CD8-positive, alpha-beta memory T cell (primary cell): ENCODE measurements around the gene C14orf132. TPM values are rescaled to one million over a fixed set of nuclear protein-coding genes. Genes with fewer than 3 reads are reported as not detected.
A peak's percentile ranks its signal among the peaks of the same experiment; 100 is the strongest.

Experiments used
- CTCF ChIA-PET: fragments of 350-600 bp; sonication (Branson Sonifier 250); formaldehyde crosslinking; loops from one replicate; lab custom pipeline; 2021; ENCODE audit warnings: antibody characterized with exemption; lab: Charles Lee
- POLR2A ChIA-PET: fragments of 350-600 bp; sonication (Branson Sonifier 250); formaldehyde crosslinking; loops from one replicate; lab custom pipeline; 2021; ENCODE audit warnings: antibody characterized with exemption; lab: Charles Lee
- DNase-seq, 5 donors: peaks; one replicate each; pipeline versions ENCODE4 v3.0.0 to v3.0.0-alpha.2; 2020 to 2022; ENCODE audit warnings: mixed read lengths in 1 of 5
- H3K27ac ChIP-seq: one replicate; pipeline ENCODE4 v1.7.0; 2013; ENCODE audit warnings: low read depth, mild to moderate bottlenecking, low read length, moderate library complexity
- H3K27me3 ChIP-seq: 2 replicates; pipeline ENCODE4 v1.7.0; 2013; ENCODE audit warnings: low read length, mild to moderate bottlenecking; ENCODE audit not compliant: insufficient read depth, poor library complexity, severe bottlenecking
- H3K36me3 ChIP-seq: 2 replicates; pipeline ENCODE4 v1.7.0; 2013; ENCODE audit warnings: mild to moderate bottlenecking, low read length, moderate library complexity; ENCODE audit not compliant: insufficient read depth
- H3K4me1 ChIP-seq: 2 replicates; pipeline ENCODE4 v1.7.0; 2013; ENCODE audit warnings: mild to moderate bottlenecking, low read length, moderate library complexity; ENCODE audit not compliant: insufficient read depth
- H3K4me3 ChIP-seq: 2 replicates; pipeline ENCODE4 v1.7.0; 2013; ENCODE audit warnings: mild to moderate bottlenecking, low read length
- H3K9me3 ChIP-seq: 2 replicates; pipeline ENCODE4 v1.7.0; 2013; ENCODE audit warnings: mild to moderate bottlenecking, low read length
- H3K27ac Mint-ChIP-seq, 8 donors: one replicate each; pipeline ENCODE4 v1.8.0; 2020 to 2021; ENCODE audit warnings: mixed read lengths in 8 of 8, mild to moderate bottlenecking in 6 of 8, inconsistent platforms in 3 of 8, moderate library complexity in 3 of 8
- H3K27me3 Mint-ChIP-seq, 2 donors: one replicate each; pipeline ENCODE4 v1.8.0; 2020 to 2021; ENCODE audit warnings: mixed read lengths in 2 of 2, mild to moderate bottlenecking in 1 of 2, moderate library complexity in 1 of 2
- H3K36me3 Mint-ChIP-seq, 3 donors: one replicate each; pipeline ENCODE4 v1.8.0; 2020 to 2021; ENCODE audit warnings: mixed read lengths in 3 of 3, inconsistent platforms in 1 of 3, mild to moderate bottlenecking in 1 of 3
- H3K4me1 Mint-ChIP-seq, 3 donors: one replicate each; pipeline ENCODE4 v1.8.0; 2020 to 2021; ENCODE audit warnings: mixed read lengths in 3 of 3, inconsistent platforms in 1 of 3, mild to moderate bottlenecking in 1 of 3
- H3K4me3 Mint-ChIP-seq, 7 donors: one replicate each; pipeline ENCODE4 v1.8.0; 2020 to 2021; ENCODE audit warnings: mixed read lengths in 7 of 7, mild to moderate bottlenecking in 6 of 7, moderate library complexity in 4 of 7, inconsistent platforms in 2 of 7
- H3K9me3 Mint-ChIP-seq, 5 donors: one replicate each; pipeline ENCODE4 v1.8.0; 2020 to 2022; ENCODE audit warnings: mixed read lengths in 5 of 5, mild to moderate bottlenecking in 3 of 5, moderate library complexity in 2 of 5, inconsistent platforms in 1 of 5
- polyA plus RNA-seq: library from polyadenylated mRNA; unstranded; fragments of 300-500 nt; fragmentation: Illumina TruSeq; gene quantifications from one replicate; pipeline ENCODE4 v1.2.3, GENCODE V29; 2021
- total RNA-seq, 2 experiments: library from RNA; stranded (reverse); gene quantifications; one replicate each; pipeline ENCODE4 v1.2.3, GENCODE V29; 2021

C14orf132 gene
- total and polyA plus RNA-seq, 3 experiments from 2014 or later: 0.29 to 0.61 (median 0.58) TPM

GRCh38 chr14:96095581-96096476, 56.7 kb downstream of the C14orf132 start:
- no peaks in the 10 kb centered on the region for H3K9me3 ChIP-seq
- Mint-ChIP-seq H3K27ac (no peak overlapping the region), H3K36me3 (no peaks in the 10 kb centered on the region), H3K9me3 (peaks cover 0 to 2% (median 0%) of the 10 kb centered on the region in 5 donors), H3K27me3 (peaks cover 4 to 15% of the 10 kb centered on the region in 2 donors), H3K4me3 (no peak overlapping the region), H3K4me1 (no peaks in the 10 kb centered on the region)
- H3K27me3 ChIP-seq: no peaks in the 10 kb centered on the region
- POLR2A ChIA-PET: no interaction called here
- no peaks in the 10 kb centered on the region for H3K4me1 ChIP-seq
- H3K4me3 ChIP-seq: no peak overlapping the region
- H3K27ac ChIP-seq: no peak overlapping the region
- CTCF ChIA-PET: no interaction called here
- DNase-seq: no peak
- H3K36me3 ChIP-seq: no peaks in the 10 kb centered on the region

- ChIA-PET CTCF (no interaction called here), POLR2A (no interaction called here)
- no peak overlapping the region for H3K27ac ChIP-seq
- peaks cover 4 to 13% of the 10 kb centered on the region in 2 donors for H3K27me3 Mint-ChIP-seq
- H3K4me3 Mint-ChIP-seq: no peak overlapping the region
- DNase-seq: no peak
- no peaks in the 10 kb centered on the region for H3K36me3 ChIP-seq
- no peaks in the 10 kb centered on the region for H3K27me3 ChIP-seq
- no peaks in the 10 kb centered on the region for H3K4me1 ChIP-seq
- no peaks in the 10 kb centered on the region for H3K4me1 Mint-ChIP-seq
- no peaks in the 10 kb centered on the region for H3K9me3 ChIP-seq
- peak overlapping the region in 1 of 8 donors; percentile 43 for H3K27ac Mint-ChIP-seq
- H3K9me3 Mint-ChIP-seq: peaks cover 0 to 2% (median 0%) of the 10 kb centered on the region in 5 donors
- H3K4me3 ChIP-seq: no peak overlapping the region
- no peaks in the 10 kb centered on the region for H3K36me3 Mint-ChIP-seq
Observed at GRCh38 chr14:96096639-96097610, 57.8 kb downstream of the C14orf132 start.

- no peaks in the 10 kb centered on the region for H3K9me3 ChIP-seq
- CTCF ChIA-PET: interaction anchor here (1.7 kb wide), 1 partner anchor 14 kb away, joined by 4 read pairs; no protein-coding TSS in a partner anchor
- no peak overlapping the region for H3K4me3 ChIP-seq
- H3K27me3 ChIP-seq: no peaks in the 10 kb centered on the region
- no peaks in the 10 kb centered on the region for H3K36me3 ChIP-seq
- H3K27ac ChIP-seq: no peak overlapping the region
- H3K9me3 Mint-ChIP-seq: peaks cover 0 to 2% (median 0%) of the 10 kb centered on the region in 5 donors
- H3K4me1 ChIP-seq: no peaks in the 10 kb centered on the region
- H3K4me1 Mint-ChIP-seq: no peaks in the 10 kb centered on the region
- H3K27me3 Mint-ChIP-seq: peaks cover 4 to 11% of the 10 kb centered on the region in 2 donors
- H3K27ac Mint-ChIP-seq: no peak overlapping the region
- no peak for DNase-seq
- no peak overlapping the region for H3K4me3 Mint-ChIP-seq
- no peaks in the 10 kb centered on the region for H3K36me3 Mint-ChIP-seq
- POLR2A ChIA-PET: no interaction called here
Observed at GRCh38 chr14:96097752-96098151, 58.6 kb downstream of the C14orf132 start.

- Histone ChIP-seq H3K36me3 (no peaks in the 10 kb centered on the region), H3K27ac (no peak overlapping the region), H3K4me1 (no peaks in the 10 kb centered on the region), H3K9me3 (no peaks in the 10 kb centered on the region), H3K27me3 (no peaks in the 10 kb centered on the region), H3K4me3 (no peak overlapping the region)
- ChIA-PET CTCF (interaction anchor here (1.7 kb wide), 1 partner anchor 15 kb away, joined by 4 read pairs; no protein-coding TSS in a partner anchor), POLR2A (no interaction called here)
- no peaks in the 10 kb centered on the region for H3K36me3 Mint-ChIP-seq
- no peak overlapping the region for H3K4me3 Mint-ChIP-seq
- H3K27ac Mint-ChIP-seq: no peak overlapping the region
- no peak for DNase-seq
- peaks cover 0 to 2% (median 0%) of the 10 kb centered on the region in 5 donors for H3K9me3 Mint-ChIP-seq
- H3K4me1 Mint-ChIP-seq: no peaks in the 10 kb centered on the region
- peaks cover 4 to 11% of the 10 kb centered on the region in 2 donors for H3K27me3 Mint-ChIP-seq
Observed at GRCh38 chr14:96098309-96098998, 59.3 kb downstream of the C14orf132 start.

- Histone ChIP-seq H3K27me3 (no peaks in the 10 kb centered on the region), H3K36me3 (no peaks in the 10 kb centered on the region), H3K9me3 (no peaks in the 10 kb centered on the region), H3K4me3 (no peak overlapping the region), H3K27ac (no peak overlapping the region), H3K4me1 (no peaks in the 10 kb centered on the region)
- Mint-ChIP-seq H3K36me3 (no peaks in the 10 kb centered on the region), H3K4me1 (no peaks in the 10 kb centered on the region), H3K9me3 (peaks cover 0 to 2% (median 0%) of the 10 kb centered on the region in 5 donors), H3K27ac (no peak overlapping the region), H3K27me3 (peaks cover 4 to 11% of the 10 kb centered on the region in 2 donors), H3K4me3 (no peak overlapping the region)
- no peak for DNase-seq
- POLR2A ChIA-PET: no interaction called here
- CTCF ChIA-PET: interaction anchor here (1.7 kb wide), 1 partner anchor 16 kb away, joined by 4 read pairs; no protein-coding TSS in a partner anchor
Observed at GRCh38 chr14:96098999-96099335, 59.8 kb downstream of the C14orf132 start.

- no peak overlapping the region for H3K27ac ChIP-seq
- POLR2A ChIA-PET: no interaction called here
Observed at GRCh38 chr14:96100161-96101064, 61.3 kb downstream of the C14orf132 start.

More at GRCh38 chr14:96100161-96101064, 61.3 kb downstream of the C14orf132 start:
- Mint-ChIP-seq H3K36me3 (no peaks in the 10 kb centered on the region), H3K4me3 (no peak overlapping the region), H3K27me3 (peaks cover 0 to 15% of the 10 kb centered on the region in 2 donors), H3K27ac (no peak overlapping the region), H3K9me3 (peaks cover 0 to 2% (median 0%) of the 10 kb centered on the region in 5 donors), H3K4me1 (no peaks in the 10 kb centered on the region)
- H3K27me3 ChIP-seq: no peaks in the 10 kb centered on the region
- H3K36me3 ChIP-seq: no peaks in the 10 kb centered on the region
- H3K4me1 ChIP-seq: no peaks in the 10 kb centered on the region
- no peaks in the 10 kb centered on the region for H3K9me3 ChIP-seq
- H3K4me3 ChIP-seq: no peak overlapping the region
- DNase-seq: peak; percentile 6 to 56 (median 30)
- CTCF ChIA-PET: no interaction called here
